ENCODE results near the gene CSGALNACT2. TPM values are rescaled to one million over a fixed set of nuclear protein-coding genes. Genes with fewer than 3 reads are reported as not detected.

The CSGALNACT2 gene
- total and polyA plus RNA-seq, 12 donors, result 5.8 to 19.4 (median 12.3) TPM

- H3K36me3 ChIP-seq (replicated peaks in 1 of 2), result no peaks in the 10 kb centered on the region
- no peak for TF ChIP-seq POLR2A (IDR thresholded peaks at IDR 0.05)
- no peak for TF ChIP-seq CTCF (IDR thresholded peaks at IDR 0.05)
- no peaks in the 10 kb centered on the region for H3K4me1 ChIP-seq (replicated peaks in 1 of 2)
- H3K27ac ChIP-seq, result no peak overlapping the region
- H3K9me3 ChIP-seq (replicated peaks in 1 of 3), result no peaks in the 10 kb centered on the region
- DNase-seq, result no peak
- H3K27me3 ChIP-seq, result no peaks in the 10 kb centered on the region
- intact Hi-C loops (cut with DNase I), result no loop called here
- 69 to 78% (median 74%) methylated on average over 5 to 12 of the region's 12 CpGs for WGBS, 4 donors
- no peak overlapping the region for H3K4me3 ChIP-seq
Observed at GRCh38 chr10:43214956-43215561, 76.8 kb downstream of the CSGALNACT2 start.

GRCh38 chr10:43215758-43216455, 77.7 kb downstream of the CSGALNACT2 start:
- Histone ChIP-seq H3K27ac (no peak overlapping the region), H3K36me3 (replicated peaks in 1 of 2) (no peaks in the 10 kb centered on the region), H3K4me3 (no peak overlapping the region), H3K9me3 (replicated peaks in 1 of 3) (no peaks in the 10 kb centered on the region), H3K4me1 (replicated peaks in 1 of 2) (no peaks in the 10 kb centered on the region), H3K27me3 (no peaks in the 10 kb centered on the region)
- intact Hi-C loops (cut with DNase I), result no loop called here
- no peak for DNase-seq
- TF ChIP-seq POLR2A (IDR thresholded peaks at IDR 0.05) (no peak), CTCF (IDR thresholded peaks at IDR 0.05) (no peak)
- 84 to 89% (median 88%) methylated on average over 13 to 19 of the region's 19 CpGs for WGBS, 4 donors

GRCh38 chr10:43216931-43217562, 78.8 kb downstream of the CSGALNACT2 start:
- intact Hi-C loops (cut with DNase I), result no loop called here
- no peak for TF ChIP-seq POLR2A (IDR thresholded peaks at IDR 0.05)
- TF ChIP-seq CTCF (IDR thresholded peaks at IDR 0.05), result no peak
- Histone ChIP-seq H3K4me1 (replicated peaks in 1 of 2) (no peaks in the 10 kb centered on the region), H3K27ac (no peak overlapping the region), H3K9me3 (replicated peaks in 1 of 3) (no peaks in the 10 kb centered on the region), H3K27me3 (no peaks in the 10 kb centered on the region), H3K36me3 (replicated peaks in 1 of 2) (no peaks in the 10 kb centered on the region), H3K4me3 (no peak overlapping the region)
- 87 to 97% (median 90%) methylated on average over 11 to 15 of the region's 15 CpGs for whole genome bisulfite sequencing, 4 donors
- DNase-seq, result no peak

- H3K4me1 ChIP-seq (replicated peaks in 1 of 2), result no peaks in the 10 kb centered on the region
- DNase-seq, result no peak
- no peaks in the 10 kb centered on the region for H3K36me3 ChIP-seq (replicated peaks in 1 of 2)
- no peak overlapping the region for H3K4me3 ChIP-seq
- 87 to 100% (median 92%) methylated on average over 5 to 10 of the region's 10 CpGs for WGBS, 4 donors
- intact Hi-C loops (cut with DNase I), result no loop called here
- TF ChIP-seq POLR2A (IDR thresholded peaks at IDR 0.05), result no peak
- H3K9me3 ChIP-seq (replicated peaks in 1 of 3), result no peaks in the 10 kb centered on the region
- no peak overlapping the region for H3K27ac ChIP-seq
- no peaks in the 10 kb centered on the region for H3K27me3 ChIP-seq
Observed at GRCh38 chr10:43217563-43218205, 79.4 kb downstream of the CSGALNACT2 start.

Measured in adrenal gland (tissue), 12 donors.